ENCODE results near the gene HDGFL2.
"Not testable (repeated sequence)": the region's sequence is repeated elsewhere in the genome, so short reads cannot be mapped to it uniquely, and the experiment has no call there.

HDGFL2 gene

DNA sequence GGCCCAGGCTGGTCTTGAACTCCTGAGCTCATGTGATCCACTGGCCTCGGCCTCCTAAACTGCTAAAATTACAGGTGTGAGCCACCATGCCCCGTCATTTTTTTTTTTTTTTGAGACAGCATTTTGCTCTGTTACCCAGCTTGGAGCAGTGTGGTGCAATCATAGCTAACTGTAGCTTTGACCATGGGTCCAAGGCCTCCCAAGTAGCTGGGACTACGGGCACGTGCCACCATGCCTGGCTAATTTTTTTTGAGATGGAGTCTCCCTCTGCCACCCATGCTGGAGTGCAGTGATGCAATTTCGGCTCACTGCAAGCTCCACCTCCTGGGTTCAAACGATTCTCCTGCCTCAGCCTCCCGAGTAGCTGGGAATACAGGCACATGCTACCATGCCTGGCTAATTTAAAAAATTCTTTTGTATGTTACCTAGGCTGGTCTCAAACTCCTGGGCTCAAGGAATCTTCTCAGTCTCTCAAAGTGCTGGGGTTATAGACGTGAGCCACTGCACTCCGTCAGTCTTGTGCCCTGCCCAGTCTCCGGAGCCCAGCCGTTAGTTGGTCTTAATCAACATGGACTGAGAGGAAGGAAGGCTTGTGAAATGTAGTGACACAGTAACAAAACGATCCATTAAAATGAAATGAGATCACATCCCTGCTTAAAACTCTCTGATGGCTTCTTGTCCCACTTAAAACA lies 69.2 kb downstream of the HDGFL2 start:
- H3K9me3 ChIP-seq (replicated peaks in 1 of 2; ENCODE audit: control insufficient read depth in 2 of 2, insufficient read depth in 1 of 2, low read depth in 1 of 2, low read length in 2 of 2), result peaks cover 0 to 3% of the 10 kb centered on the region in 2 donors
- H3K4ac ChIP-seq (ENCODE audit: low read length), result no peak overlapping the region
- no peak overlapping the region for H3K23ac ChIP-seq (ENCODE audit: low read depth, low read length, poor library complexity)
- H3K27me3 ChIP-seq (ENCODE audit: control insufficient read depth in 3 of 3, insufficient read depth in 3 of 3, low read depth in 1 of 3, low read length in 3 of 3), result peaks cover 0 to 5% (median 0%) of the 10 kb centered on the region in 3 experiments
- H3K4me1 ChIP-seq (ENCODE audit: control insufficient read depth in 2 of 2, insufficient read depth in 1 of 2, low read depth in 1 of 2, low read length in 2 of 2), result no peaks in the 10 kb centered on the region
- H3K18ac ChIP-seq (ENCODE audit: low read length), result no peak overlapping the region
- no peak overlapping the region for H2BK15ac ChIP-seq (ENCODE audit: low read length)
- H3K4me2 ChIP-seq (ENCODE audit: insufficient read depth, low read length, poor library complexity, severe bottlenecking), result no peak overlapping the region
- H3K27ac ChIP-seq (replicated peaks; ENCODE audit: low read length), result no peak overlapping the region
- H2AK5ac ChIP-seq (ENCODE audit: low read depth, low read length), result no peak overlapping the region
- no peak overlapping the region for H2BK5ac ChIP-seq (ENCODE audit: low read length)
- no peaks in the 10 kb centered on the region for H3K36me3 ChIP-seq (replicated peaks in 1 of 2; ENCODE audit: control insufficient read depth in 2 of 2, insufficient read depth in 2 of 2, low read length in 2 of 2)
- no CpG with 5 or more reads among the region's 12 CpGs for WGBS, 2 donors (ENCODE audit: extremely low coverage in 2 of 2, insufficient read length in 2 of 2, insufficient replicate concordance in 1 of 2)
- no peak overlapping the region for H4K91ac ChIP-seq (ENCODE audit: low read depth, low read length, poor library complexity)
- H3K9ac ChIP-seq (ENCODE audit: low read depth, low read length, poor library complexity), result no peak overlapping the region
- H3K79me1 ChIP-seq (ENCODE audit: low read depth, low read length), result peaks cover 2% of the 10 kb centered on the region
- no peak overlapping the region for H3K14ac ChIP-seq (ENCODE audit: low read length)
- H2BK120ac ChIP-seq (ENCODE audit: low read depth, low read length), result no peak overlapping the region
- H4K8ac ChIP-seq (ENCODE audit: low read depth, low read length), result no peak overlapping the region
- H2BK12ac ChIP-seq (ENCODE audit: low read length), result no peak overlapping the region
- H3K4me3 ChIP-seq (ENCODE audit: low read length in 2 of 2), result no peak overlapping the region
- no peak for DNase-seq (ENCODE audit: low spot score)
- no peak overlapping the region for H2AFZ ChIP-seq (ENCODE audit: low read length)

DNA sequence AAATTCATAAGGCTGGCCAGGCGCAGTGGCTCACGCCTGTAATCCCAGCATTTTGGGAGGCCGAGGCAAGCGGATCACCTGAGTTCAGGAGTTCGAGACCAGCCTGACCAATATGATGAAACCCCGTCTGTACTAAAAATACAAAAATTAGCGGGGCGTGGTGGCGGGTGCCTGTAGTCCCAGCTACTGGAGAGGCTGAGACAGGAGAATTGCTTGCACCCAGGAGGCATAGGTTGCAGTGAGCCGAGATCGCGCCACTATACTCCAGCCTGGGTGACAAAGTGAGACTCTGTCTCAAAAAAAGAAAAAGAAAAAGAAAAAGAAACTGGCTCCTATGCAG lies 69.7 kb downstream of the HDGFL2 start:
- not testable (repeated sequence) for H3K9me3 ChIP-seq (replicated peaks in 1 of 2; ENCODE audit: control insufficient read depth in 2 of 2, insufficient read depth in 1 of 2, low read depth in 1 of 2, low read length in 2 of 2); H2BK5ac ChIP-seq (ENCODE audit: low read length); H3K79me1 ChIP-seq (ENCODE audit: low read depth, low read length); H3K23ac ChIP-seq (ENCODE audit: low read depth, low read length, poor library complexity); H3K9ac ChIP-seq (ENCODE audit: low read depth, low read length, poor library complexity); H3K4me2 ChIP-seq (ENCODE audit: insufficient read depth, low read length, poor library complexity, severe bottlenecking); H3K27ac ChIP-seq (replicated peaks; ENCODE audit: low read length); H3K27me3 ChIP-seq (ENCODE audit: control insufficient read depth in 3 of 3, insufficient read depth in 3 of 3, low read depth in 1 of 3, low read length in 3 of 3); H3K4ac ChIP-seq (ENCODE audit: low read length); H4K91ac ChIP-seq (ENCODE audit: low read depth, low read length, poor library complexity); DNase-seq (ENCODE audit: low spot score); H2BK15ac ChIP-seq (ENCODE audit: low read length); H3K36me3 ChIP-seq (replicated peaks in 1 of 2; ENCODE audit: control insufficient read depth in 2 of 2, insufficient read depth in 2 of 2, low read length in 2 of 2); H3K14ac ChIP-seq (ENCODE audit: low read length); H3K4me1 ChIP-seq (ENCODE audit: control insufficient read depth in 2 of 2, insufficient read depth in 1 of 2, low read depth in 1 of 2, low read length in 2 of 2); H3K18ac ChIP-seq (ENCODE audit: low read length); H2AFZ ChIP-seq (ENCODE audit: low read length); H2BK12ac ChIP-seq (ENCODE audit: low read length); H2BK120ac ChIP-seq (ENCODE audit: low read depth, low read length); H2AK5ac ChIP-seq (ENCODE audit: low read depth, low read length); H4K8ac ChIP-seq (ENCODE audit: low read depth, low read length); H3K4me3 ChIP-seq (ENCODE audit: low read length in 2 of 2)
- WGBS, 2 donors (ENCODE audit: extremely low coverage in 2 of 2, insufficient read length in 2 of 2, insufficient replicate concordance in 1 of 2), result no CpG with 5 or more reads among the region's 12 CpGs

DNA sequence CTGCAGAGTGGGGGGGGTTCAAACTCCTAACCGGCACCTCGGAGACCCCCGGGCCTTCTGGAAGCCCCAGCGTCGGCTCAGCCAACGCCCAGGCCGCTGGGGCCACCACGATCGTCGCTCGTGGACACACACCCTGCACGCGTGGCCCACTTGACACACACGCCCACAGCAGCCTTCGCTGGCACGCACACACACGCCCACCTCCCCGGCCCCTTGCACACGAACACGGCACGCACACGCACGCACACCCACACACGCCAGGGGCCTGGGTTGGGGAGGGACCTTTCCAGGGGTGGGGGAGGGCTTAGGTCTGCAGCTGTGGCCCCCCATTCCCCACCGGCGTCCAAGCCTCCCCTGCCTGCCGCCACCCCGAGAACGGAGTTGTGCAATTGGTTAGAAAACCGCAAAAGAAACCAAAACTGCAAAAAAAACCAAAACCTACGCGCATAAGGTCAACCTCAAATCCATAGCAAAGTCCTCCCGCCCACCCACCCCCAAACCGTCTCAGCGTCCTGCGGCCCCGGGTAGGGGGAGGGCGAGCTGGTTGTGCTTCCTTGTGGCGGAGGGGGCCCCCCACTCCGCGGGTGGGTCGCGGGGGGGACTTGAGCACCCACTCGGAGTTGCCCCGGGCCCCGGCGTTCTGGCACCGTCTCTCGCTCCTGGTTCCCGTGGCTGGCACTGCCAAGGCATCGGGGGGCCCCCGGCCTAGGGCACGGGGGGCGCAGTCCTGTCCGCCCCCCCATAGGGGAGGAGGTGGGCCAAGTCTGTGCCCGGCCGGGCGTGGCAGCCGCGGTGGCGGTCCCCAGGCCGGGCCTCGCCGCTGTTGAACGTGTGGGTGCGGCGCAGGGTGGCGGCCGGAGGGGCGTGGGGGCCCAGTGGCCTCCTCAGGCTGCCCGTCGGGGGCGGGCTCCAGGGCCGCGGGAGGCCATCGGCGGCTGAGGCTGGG lies 71.1 kb downstream of the HDGFL2 start:
- Histone ChIP-seq H3K4me1 (ENCODE audit: control insufficient read depth in 2 of 2, insufficient read depth in 1 of 2, low read depth in 1 of 2, low read length in 2 of 2) (no peaks in the 10 kb centered on the region), H2AFZ (ENCODE audit: low read length) (no peak overlapping the region), H3K4me2 (ENCODE audit: insufficient read depth, low read length, poor library complexity, severe bottlenecking) (no peak overlapping the region), H2BK5ac (ENCODE audit: low read length) (no peak overlapping the region), H3K4me3 (ENCODE audit: low read length in 2 of 2) (no peak overlapping the region), H2BK15ac (ENCODE audit: low read length) (no peak overlapping the region), H3K18ac (ENCODE audit: low read length) (no peak overlapping the region), H3K79me1 (ENCODE audit: low read depth, low read length) (peaks cover 3% of the 10 kb centered on the region), H3K36me3 (replicated peaks in 1 of 2; ENCODE audit: control insufficient read depth in 2 of 2, insufficient read depth in 2 of 2, low read length in 2 of 2) (peaks cover 4 to 6% of the 10 kb centered on the region in 2 donors), H3K27me3 (ENCODE audit: control insufficient read depth in 3 of 3, insufficient read depth in 3 of 3, low read depth in 1 of 3, low read length in 3 of 3) (peaks cover 0 to 4% (median 0%) of the 10 kb centered on the region in 3 experiments), H2BK12ac (ENCODE audit: low read length) (no peak overlapping the region), H3K27ac (replicated peaks; ENCODE audit: low read length) (no peak overlapping the region), H2AK5ac (ENCODE audit: low read depth, low read length) (no peak overlapping the region), H3K4ac (ENCODE audit: low read length) (no peak overlapping the region), H4K91ac (ENCODE audit: low read depth, low read length, poor library complexity) (no peak overlapping the region), H4K8ac (ENCODE audit: low read depth, low read length) (no peak overlapping the region), H3K9me3 (replicated peaks in 1 of 2; ENCODE audit: control insufficient read depth in 2 of 2, insufficient read depth in 1 of 2, low read depth in 1 of 2, low read length in 2 of 2) (peaks cover 0 to 3% of the 10 kb centered on the region in 2 donors), H2BK120ac (ENCODE audit: low read depth, low read length) (no peak overlapping the region), H3K23ac (ENCODE audit: low read depth, low read length, poor library complexity) (no peak overlapping the region), H3K14ac (ENCODE audit: low read length) (no peak overlapping the region), H3K9ac (ENCODE audit: low read depth, low read length, poor library complexity) (no peak overlapping the region)
- no CpG with 5 or more reads among the region's 77 CpGs for WGBS, 2 donors (ENCODE audit: extremely low coverage in 2 of 2, insufficient read length in 2 of 2, insufficient replicate concordance in 1 of 2)
- DNase-seq (ENCODE audit: low spot score), result no peak
